IPS-15b (cell line): Measurements from ENCODE around the gene PLA2G7.

Experiments used
- H3K27me3 ChIP-seq: one replicate; pipeline ENCODE4 v1.6.1; 2013; ENCODE audit warnings: low read length; ENCODE audit not compliant: control insufficient read depth, insufficient read depth
- H3K36me3 ChIP-seq: one replicate; pipeline ENCODE4 v1.6.1; 2013; ENCODE audit warnings: low read length; ENCODE audit not compliant: control insufficient read depth, insufficient read depth
- H3K4me1 ChIP-seq: one replicate; pipeline ENCODE4 v1.6.1; 2013; ENCODE audit warnings: mild to moderate bottlenecking, low read length; ENCODE audit not compliant: control insufficient read depth, insufficient read depth
- H3K4me3 ChIP-seq: one replicate; pipeline ENCODE4 v1.5.1; 2013; ENCODE audit warnings: low read depth, low read length
- H3K9ac ChIP-seq: one replicate; pipeline ENCODE4 v1.6.1; 2013; ENCODE audit warnings: low read depth, mild to moderate bottlenecking, low read length
- H3K9me3 ChIP-seq: one replicate; pipeline ENCODE4 v1.6.1; 2013; ENCODE audit warnings: mild to moderate bottlenecking, low read length; ENCODE audit not compliant: control insufficient read depth, insufficient read depth

PLA2G7 gene

DNA sequence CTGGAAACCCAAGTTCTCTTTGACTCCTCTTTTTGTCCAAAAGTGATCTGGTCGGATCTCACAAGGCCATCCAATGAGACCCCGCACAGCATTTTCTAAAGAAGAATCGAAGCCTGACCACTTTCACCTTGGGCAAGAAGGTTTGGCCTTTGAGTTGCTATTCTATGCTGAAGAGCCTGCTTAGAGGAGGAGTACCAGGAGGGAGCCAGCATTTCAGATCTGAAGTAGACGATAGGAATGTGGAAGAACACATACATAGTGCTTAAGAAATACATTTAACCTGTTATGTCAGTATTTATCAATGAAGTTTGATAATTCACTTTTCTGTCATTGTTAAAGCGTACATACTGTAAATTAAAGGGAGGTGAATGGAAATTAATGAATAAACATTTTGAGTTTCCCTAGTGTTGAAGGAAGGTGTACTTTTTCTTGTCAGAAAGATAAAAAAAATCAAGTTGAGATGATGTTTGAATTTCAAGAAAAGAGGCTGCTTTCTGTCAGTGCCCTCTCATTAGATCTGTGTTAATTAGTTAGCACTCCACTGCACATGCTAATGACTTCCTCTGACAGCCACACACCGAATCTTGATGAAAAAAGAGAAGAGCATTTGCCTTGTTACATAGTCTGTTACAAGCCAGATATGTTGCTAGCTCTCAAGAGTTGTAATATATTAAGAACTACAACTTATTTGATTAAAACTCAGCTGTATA, 58.4 kb downstream of the PLA2G7 start:
- Histone ChIP-seq H3K9ac (no peak overlapping the region), H3K9me3 (no peaks in the 10 kb centered on the region), H3K36me3 (no peaks in the 10 kb centered on the region), H3K27me3 (no peaks in the 10 kb centered on the region), H3K4me1 (peaks cover 3% of the 10 kb centered on the region), H3K4me3 (no peak overlapping the region)

DNA sequence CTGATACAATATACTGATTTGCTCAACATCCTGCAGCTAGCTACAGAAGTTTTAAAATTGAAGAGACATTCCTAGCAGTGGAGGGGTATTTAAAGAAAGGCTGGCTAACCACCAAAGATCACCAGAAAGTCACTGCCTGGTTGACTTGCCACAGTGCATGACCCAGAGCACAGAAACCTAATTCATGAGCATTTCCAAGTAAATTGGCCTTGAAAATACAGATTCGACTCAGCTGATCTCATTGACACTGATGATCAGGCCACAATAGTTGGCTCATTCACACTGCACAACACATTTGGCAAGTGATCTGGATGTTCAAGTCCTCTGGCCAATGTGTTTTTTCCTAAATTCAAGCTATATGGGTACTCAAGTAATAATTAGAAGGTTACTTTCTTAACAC, 60.8 kb downstream of the PLA2G7 start:
- no peaks in the 10 kb centered on the region for H3K36me3 ChIP-seq
- no peaks in the 10 kb centered on the region for H3K9me3 ChIP-seq
- H3K27me3 ChIP-seq = no peaks in the 10 kb centered on the region
- H3K9ac ChIP-seq = no peak overlapping the region
- H3K4me1 ChIP-seq = peaks cover 3% of the 10 kb centered on the region
- H3K4me3 ChIP-seq = no peak overlapping the region

GRCh38 chr6:46667377-46667776, 67.8 kb downstream of the PLA2G7 start:
- no peaks in the 10 kb centered on the region for H3K9me3 ChIP-seq
- H3K4me3 ChIP-seq = no peak overlapping the region
- H3K27me3 ChIP-seq = no peaks in the 10 kb centered on the region
- no peaks in the 10 kb centered on the region for H3K4me1 ChIP-seq
- no peak overlapping the region for H3K9ac ChIP-seq
- H3K36me3 ChIP-seq = no peaks in the 10 kb centered on the region

DNA sequence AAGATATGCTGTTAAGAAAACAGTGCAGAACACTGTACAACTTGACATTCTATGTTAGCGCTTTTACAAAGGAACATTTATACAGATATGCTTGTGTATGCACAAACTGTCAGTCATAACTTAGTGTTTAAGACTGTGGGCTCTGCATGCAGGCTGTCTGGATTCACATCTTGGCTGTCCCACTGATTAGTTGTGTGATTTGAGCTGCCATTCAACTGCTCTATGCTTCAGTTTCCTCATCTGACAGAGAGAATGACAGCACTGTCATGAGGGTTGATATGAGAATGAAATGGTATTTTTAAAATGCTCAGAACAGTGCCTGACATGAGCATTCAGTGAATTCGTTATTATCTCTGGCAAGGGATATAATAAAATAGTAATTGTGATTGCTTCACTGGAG, 73.7 kb downstream of the PLA2G7 start:
- no peak overlapping the region for H3K4me3 ChIP-seq
- H3K9me3 ChIP-seq = no peaks in the 10 kb centered on the region
- H3K27me3 ChIP-seq = no peaks in the 10 kb centered on the region
- no peak overlapping the region for H3K9ac ChIP-seq
- no peaks in the 10 kb centered on the region for H3K36me3 ChIP-seq
- no peaks in the 10 kb centered on the region for H3K4me1 ChIP-seq

- Histone ChIP-seq H3K27me3 (peaks cover 17% of the 10 kb centered on the region), H3K9ac (no peak overlapping the region), H3K36me3 (no peaks in the 10 kb centered on the region), H3K4me3 (no peak overlapping the region), H3K4me1 (no peaks in the 10 kb centered on the region), H3K9me3 (no peaks in the 10 kb centered on the region)
Measured at GRCh38 chr6:46657642-46658041, 77.5 kb downstream of the PLA2G7 start.

DNA sequence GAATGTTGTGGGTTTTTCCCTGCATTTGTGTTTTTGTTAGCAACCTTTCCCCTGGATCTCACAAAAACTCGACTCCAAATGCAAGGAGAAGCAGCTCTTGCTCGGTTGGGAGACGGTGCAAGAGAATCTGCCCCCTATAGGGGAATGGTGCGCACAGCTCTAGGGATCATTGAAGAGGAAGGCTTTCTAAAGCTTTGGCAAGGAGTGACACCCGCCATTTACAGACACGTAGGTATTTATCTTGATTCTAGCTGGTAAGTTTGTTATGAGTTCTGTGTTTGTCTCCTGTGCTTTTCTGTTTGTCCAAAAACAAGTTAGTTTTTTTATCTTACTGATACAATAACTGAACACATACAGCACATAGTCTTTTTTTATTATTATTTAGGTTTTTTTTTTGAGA, 79.4 kb downstream of the PLA2G7 start:
- H3K9me3 ChIP-seq = no peaks in the 10 kb centered on the region
- H3K4me3 ChIP-seq = no peak overlapping the region
- H3K27me3 ChIP-seq = peaks cover 17% of the 10 kb centered on the region
- no peak overlapping the region for H3K9ac ChIP-seq
- H3K36me3 ChIP-seq = no peaks in the 10 kb centered on the region
- H3K4me1 ChIP-seq = no peaks in the 10 kb centered on the region
